NCI-H345 treated with DMSO at 0.1 percent for 48 hours (cell line): ENCODE results near the gene FAM89B.

Experiments used
- DNase-seq: peaks from one replicate; lab custom pipeline; 2025; ENCODE audit not compliant: unreplicated experiment; lab: John Stamatoyannopoulos, UW

The FAM89B gene

DNA sequence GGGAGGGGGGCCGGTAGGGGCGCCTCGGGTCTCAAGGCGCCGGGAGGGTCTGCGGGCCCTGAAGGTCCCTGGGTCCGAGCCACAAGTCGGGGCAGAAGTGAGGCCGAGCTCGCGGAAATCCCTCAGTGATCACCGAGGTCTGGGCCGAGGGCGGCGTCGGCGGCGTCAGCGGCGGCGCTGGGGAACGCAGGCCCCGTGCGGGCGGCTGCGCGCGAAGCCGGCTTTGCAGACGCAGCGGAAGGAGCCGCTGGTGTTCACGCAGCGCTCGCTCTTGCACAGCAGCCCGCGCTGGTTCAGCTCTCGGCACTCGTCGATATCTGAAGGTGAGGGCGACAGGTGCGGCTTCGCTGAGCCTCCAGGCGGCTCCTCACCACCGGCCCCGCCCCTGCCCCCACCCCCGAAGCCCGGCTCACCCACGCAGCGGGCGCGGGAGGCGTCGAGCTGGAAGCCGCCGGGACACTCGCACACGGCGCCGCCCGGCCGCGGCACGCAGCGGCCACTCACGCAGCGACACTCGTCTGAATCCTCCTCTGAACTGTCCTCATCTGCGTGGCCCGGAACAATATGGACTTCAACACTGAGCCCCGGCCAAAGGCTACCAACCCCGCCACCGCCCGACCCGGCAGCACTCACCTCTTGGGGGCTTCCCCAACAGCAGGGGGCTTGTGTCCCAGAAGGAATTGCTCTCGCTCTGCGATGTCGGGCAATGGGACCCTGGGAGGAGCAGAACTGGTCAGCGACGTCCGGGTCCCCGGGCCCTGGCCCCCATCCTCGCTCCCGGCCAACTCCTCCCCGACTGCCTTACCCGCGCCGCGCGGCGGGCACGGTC, 33.2 kb upstream of the FAM89B start:
- no peak for DNase-seq

DNA sequence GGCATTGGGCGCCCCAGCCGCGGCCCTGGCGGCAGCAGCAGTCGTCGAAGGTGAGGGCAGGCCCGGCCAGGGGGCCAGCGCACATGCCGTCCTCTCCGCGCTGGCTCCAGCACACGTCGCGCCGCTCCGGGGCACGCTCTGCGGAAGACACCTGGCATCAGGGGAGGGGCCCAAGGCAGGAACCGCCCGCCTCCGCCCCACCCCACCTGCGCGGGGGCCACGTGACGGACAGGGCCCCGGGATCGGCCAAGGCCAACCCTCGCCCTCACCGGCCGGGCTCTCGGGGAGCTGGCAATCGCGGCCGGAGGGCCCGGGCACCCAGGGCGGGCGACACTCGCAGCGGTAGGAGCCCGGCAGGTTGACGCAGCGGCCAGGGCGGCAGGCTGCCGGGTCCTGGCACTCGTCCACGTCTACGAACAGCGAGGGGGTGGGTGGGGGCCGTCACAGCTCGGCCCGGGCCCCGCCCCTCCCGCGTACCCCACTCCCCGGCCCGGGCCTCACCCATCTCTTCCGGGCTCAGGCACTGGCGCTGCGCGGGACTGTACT, 32.5 kb upstream of the FAM89B start:
- no peak for DNase-seq

DNA sequence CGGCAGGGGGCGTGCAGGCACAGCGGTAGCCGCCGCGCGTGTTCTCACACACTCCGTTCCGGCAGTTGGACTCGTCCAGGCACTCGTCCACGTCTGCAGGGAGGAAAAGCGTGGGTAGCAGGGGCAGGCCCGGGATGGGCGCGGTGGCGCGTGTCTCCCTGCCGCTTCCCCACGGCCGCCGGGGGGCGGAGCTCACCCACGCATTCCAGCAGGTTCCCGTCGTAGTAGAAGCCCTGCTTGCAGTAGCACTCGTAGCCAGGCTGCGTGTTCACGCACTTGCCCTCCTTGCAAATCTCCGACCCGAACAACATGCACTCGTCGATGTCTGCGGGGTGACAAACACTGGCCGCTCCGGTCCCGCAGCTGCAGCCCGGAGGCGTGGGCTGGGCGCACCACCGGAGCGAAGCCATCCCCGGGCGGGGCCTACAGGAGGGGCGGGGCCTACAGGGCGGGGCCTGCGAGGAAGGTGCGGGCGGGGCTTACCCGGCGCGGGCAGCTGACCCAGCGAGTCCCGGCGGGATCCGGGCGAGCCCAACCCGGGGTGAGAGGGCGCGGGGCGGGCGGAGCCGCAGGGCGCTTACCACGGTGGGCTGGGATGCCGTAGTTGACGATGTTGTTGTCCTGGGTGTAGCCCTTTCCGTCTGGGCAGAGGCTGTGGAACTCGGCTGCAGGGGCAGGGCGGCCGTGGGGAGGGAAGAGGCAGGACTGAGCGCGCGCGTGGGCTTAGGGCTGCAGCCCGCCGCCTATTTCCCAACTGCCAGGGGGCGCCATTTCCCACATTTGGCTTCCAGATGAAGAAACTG, 31.8 kb upstream of the FAM89B start:
- peak; percentile 51 for DNase-seq

DNA sequence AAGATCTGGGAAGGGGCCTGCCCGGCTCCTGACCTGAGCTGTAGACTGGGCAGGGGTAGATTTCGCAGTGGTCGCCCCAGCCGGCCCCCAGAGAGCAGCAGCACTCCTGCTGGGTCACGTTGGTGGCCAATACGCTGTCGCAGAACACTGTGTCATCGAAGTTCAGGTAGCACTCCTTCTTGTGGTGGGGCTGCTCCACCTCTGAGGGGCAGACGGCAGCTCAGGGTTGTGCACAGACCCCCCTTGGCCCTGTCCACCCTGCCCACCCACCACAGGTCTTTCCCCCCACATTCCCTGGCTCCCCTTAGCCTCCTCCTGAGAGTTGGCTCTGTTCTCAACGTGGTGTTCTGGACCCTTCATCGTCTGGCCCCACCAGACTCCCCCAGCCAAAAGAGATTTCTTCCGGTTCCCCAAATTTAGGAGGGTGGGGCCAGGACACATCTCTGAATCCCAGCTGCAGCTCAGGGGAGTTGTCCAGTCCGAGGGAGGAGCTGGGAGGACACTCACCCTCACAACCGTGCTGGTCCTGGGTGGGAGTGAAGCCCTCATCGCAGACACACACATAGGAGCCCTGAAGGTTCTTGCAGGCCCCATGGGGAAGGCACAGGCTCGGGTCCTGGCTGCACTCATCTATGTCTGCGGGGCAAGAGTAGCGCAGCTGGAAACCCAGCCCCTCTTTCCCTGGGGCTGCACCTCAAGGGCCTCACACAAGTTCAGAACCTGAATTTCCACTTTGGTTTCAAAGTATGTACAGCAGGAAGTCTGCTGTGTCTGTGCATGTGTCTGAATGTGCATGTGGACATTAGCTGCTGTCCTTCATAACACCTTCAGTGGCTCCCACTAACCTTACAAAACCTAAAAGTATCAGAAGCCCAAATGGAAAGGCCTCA, 31.0 kb upstream of the FAM89B start:
- no peak for DNase-seq

DNA sequence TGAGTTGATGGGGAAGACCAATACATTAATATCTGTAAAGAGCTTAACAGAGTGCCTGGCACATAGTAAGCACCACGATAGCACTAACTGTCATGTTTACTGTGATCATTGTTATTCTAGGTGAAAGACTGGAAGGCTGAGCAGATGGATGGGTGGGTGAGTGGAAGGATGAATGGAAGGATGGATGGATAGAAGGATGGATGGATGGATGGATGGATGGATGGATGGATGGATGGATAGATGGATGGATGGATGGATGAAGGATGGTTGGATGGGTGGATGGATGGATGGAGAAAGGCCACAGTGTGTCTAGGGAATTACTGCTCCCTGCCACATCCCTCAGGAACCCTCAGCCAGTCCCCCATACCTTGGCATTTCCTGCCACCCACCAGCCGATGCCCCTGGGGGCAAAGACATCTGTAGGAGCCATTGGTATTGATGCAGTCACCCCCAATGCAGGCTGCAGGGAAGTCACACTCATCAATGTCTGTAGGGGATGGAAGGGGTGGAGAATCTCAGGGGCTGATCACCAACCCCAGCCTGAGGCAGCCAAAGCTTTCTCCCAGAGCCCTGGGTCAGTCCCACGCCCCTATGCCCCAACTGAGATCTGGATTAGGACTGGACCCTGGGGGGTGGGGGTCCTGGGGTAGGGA, 29.5 kb upstream of the FAM89B start:
- DNase-seq, result no peak

DNA sequence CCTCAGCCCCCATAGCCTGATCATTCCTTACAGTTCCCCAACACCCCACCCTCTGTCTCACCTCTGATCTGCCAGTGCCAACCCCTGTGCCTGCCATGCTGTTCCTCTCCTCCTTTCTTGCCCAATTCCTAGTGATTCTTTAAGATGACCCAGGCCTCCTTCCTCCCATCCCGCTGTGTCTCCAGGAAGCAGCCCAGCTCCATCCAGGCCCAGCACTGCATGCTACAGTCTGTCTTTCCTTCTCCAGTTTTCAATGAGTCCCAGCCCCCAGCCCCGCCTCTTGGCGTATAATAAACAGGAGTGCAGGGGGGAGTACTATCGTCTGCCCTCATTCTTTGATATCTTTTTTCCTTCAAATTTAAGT, 26.5 kb upstream of the FAM89B start:
- DNase-seq, result no peak

DNA sequence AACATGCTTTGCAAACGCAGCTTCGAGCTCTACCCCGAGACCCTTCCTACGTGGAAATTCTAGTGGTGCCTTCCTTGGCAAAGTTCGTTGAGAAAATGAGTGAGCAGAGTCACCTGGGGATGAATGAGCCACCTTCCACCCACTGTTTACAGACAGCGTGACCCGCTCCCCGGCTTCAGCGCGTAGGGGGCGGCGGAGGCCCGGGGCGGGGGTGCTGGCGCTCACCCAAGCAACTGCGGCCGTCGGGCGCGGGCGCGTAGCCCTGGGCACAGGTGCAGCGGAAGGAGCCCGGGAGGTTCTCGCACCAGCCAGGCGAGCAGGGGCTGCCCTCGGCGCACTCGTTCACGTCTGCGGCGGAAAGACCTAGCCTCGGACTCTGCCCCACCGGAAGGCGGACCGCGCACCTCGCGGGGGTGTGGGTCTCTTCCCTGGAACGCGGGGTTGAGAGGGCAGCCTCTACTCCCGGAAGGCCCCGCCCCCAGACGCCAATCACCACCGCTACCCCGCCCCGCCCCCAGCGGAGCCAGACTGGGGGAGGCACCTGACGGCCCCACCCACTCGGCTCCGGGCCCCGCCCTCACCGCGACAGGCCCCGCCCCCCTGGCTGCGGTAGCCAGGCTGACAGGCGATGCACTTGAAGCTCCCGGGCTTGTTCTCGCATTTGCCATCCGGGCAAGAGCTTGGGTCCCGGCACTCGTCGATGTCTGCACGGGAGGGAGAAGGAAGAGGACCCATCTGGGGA, 25.9 kb upstream of the FAM89B start:
- DNase-seq, result peak; percentile 78

DNA sequence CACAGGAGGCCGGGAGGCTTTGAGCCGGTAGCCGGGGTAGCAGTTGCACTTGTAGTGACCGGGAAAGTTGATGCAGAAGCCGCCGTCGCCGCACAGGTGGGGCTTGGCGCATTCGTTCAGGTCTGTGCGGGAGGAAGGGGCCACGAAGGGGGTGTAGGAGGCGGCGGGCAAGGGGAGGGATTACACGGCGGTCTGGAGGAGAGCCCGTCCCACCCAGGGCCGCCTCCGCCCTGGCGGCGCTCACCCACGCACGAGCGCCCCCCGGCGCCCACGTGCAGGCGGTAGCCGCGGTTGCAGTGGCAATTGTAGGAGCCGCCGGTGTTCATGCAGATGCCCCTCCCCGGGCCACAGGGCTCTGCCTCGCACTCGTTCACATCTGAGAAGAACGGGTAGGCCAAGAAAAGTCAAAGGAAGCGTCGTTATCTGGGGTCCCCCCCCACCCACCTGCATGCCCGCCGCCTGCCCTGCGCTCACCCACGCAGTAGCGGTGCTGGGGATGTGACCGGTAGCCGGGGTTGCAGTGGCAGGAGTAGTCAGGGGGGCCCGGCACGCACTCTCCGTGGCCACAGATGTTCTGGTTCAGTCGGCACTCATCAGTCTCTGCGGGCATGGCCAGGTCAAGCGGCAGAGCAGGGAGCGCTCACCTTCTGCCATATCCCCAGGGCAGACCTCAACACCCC, 24.8 kb upstream of the FAM89B start:
- DNase-seq, result no peak

DNA sequence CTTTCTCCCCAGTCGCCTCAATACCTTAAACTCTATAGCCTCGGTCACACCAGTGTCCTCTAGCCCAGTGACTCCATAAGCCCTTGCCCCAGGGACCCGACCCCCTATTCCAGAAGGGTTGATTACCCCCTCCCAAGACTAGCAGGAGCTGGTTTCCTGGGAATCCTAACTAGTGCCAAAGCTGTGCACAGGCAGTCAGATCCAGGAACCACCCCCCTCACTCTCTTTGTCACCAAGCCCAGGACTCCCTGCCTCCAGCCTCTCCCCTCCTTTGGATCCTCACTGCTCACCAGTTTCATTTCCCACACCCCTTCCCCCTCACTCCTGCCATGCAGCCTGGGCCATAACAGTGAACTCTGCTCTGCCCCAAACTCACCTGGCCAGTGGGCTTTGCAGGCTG, 23.9 kb upstream of the FAM89B start:
- DNase-seq, result no peak

DNA sequence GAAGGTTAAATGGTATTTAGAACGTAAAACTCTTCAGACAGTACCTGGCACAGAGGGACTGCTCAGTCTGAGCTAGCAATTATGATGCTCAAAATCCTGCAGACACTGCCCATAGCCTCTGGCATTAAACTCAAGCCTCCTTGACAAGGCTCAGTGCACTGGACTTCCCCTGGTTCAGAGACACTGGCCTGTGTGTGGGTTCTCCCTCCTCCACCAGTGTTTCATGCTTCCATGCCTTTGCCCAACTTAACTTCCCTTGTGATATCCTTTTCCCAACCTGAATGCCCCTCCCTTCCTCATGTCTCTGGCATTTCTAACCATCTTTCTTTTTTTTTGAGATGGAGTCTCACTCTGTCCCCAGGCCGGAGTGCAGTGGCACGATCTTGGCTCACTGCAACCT, 23.2 kb upstream of the FAM89B start:
- no peak for DNase-seq

DNA sequence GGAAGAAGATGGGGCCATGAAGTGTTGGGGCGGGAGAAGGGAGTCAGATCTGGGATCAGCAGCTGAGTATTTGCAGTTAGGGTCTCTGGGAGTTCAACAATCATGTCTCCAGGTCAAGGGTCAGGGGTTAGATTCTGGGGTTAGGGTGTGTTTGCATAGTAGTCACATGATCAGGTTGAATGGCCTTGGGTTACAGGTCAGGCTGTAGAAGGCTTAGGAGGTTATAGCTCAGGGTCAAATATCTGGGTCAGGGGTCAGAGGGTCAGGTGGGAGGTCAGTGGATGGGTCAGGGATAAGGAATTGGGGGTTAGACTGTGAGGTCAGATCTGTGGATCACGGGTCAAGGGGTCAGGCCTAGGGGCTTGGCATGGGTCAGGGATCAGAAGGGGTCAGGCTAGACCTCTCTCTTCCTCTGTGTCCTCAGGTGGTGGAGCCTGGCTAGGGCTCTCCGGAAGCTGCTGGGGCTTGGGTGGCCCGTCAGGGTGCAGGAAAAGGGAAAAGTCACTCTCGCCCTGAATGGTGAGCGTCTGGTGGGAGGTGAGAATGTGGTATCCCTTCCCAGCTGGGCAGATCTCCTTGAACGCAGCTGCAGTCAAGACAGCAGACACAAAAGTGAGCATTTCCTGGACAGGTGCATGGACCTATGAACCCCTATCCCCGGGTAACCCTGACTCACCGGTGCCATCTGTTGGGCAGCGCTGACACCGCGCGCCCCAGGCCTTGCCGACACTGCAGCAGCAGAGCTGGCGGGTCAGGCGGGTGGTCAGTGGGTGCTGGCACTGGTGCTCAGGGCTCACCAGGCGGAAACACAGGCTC, 20.6 kb upstream of the FAM89B start:
- peak; percentile 41 for DNase-seq

DNA sequence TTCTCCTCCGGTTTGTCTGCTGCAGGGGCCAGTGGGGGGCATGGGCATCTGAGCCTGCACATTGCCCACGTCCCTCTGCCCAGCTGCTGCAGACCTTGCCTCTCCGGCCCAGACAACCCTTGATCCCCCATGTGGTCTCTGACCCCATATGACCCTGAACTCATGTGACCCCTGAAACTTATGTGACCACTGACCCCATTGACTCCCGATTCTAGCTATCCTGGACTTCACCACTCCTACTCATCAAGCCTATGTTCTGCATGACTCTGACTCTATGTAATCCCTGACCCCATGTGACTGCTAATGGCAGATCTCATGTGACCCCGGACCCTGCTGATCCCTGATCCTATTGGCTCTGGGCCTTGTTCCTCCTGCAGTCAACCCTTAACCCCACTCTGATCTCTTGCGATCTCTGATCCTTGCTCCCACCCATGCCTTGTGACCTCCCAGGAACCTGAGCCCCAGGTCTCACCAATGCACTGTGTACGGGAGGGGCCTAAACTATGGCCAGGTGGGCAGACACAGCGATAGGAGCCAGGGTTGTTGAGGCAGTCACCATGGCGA, 19.9 kb upstream of the FAM89B start:
- DNase-seq, result no peak

DNA sequence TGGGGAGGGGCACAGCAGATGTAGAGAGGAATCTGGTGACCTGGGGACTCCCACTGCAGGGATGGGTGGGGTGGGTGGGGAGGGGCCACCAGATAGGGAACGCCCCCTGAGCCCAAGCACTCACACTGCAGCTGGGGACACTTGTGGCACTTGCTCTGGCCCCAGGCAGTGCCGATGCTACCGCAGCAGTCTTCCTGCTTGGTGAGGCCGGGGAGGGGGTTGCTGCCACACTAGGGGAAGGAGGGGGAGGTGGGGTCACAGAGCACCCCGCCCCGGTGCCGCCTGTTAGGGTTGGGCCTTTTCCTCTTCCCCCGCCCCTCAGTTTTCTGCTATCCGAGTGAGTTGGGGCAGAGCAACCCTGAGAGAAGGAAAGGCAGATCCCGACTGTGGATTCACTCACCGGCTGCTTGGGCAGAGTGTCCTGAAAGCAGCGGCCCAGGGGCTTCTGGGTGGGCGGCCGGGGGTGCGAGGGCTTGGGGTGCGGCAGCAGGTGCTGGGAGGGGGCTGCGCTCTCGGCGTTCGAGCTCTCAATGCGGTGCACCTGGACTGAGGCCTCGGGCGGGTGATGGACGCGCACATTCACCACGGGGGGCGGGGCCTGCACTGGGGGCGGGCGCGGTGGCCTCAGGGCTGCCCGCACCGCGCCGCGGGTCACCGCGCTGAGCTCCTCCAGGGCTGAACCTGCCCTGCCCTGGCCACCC, 18.9 kb upstream of the FAM89B start:
- peak; percentile 19 for DNase-seq

DNA sequence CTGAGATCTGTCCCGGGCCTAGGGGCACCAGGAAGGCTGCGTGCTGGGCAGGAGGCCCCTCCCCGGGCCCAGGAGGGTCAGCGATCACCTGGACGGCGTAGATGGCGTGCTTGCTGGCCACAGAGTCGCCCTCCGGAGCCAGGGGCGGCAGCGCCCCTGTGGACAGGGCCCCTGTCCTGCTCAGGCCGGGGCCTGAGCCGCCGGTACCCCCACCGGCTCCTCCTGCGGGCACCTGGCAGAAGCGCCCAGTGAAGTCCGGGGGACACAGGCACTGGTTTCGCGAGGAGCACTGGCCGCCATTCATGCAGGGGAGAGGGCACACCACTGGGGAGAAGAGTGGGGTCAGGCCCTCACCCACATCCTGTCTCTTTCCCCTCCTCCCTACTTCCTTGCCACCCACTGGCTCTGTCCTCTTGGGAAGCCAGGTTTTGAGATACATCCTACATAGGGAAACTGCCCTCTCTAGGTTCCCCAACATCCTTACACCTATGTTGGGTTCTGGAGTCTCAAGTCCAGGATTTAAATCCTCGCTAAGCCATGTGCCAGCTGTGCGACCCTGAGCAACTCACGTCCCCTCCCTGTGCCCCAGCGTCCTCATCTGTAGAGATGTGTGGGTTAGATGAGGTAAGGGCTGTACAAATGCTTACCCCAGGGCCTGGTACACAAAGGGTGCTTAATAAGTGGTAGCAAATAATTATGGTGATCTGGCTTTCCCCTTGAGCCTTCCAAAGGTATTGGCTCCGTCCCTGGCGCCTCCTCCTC, 18.1 kb upstream of the FAM89B start:
- DNase-seq, result no peak

DNA sequence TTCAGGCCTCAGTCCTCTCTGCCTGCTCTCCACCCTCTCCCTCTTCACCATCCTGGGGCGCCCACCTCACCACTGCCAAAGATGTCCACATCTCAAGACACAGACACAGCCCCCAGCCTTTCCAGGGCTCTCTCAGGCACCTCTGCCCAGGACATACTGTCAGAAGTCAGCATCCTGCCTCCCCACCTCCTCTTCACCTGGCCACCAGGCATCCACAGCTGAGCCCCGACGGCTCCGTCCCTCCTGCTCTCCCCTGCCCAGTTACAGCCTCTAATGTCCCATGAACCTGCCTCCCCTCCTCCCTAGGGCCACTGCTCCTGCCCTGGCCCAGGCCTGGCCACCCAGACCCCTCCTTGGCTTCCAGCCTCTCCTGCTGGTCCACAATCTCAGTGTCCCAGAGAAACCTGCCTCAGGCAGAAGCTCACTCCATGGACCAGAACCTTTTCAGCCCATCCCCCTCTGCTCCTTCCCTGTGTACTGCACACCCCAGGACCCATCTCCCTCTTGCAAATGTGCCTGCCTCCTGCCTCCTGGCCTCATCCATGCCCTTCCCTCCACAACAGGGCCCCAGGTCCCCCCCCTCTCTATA, 17.4 kb upstream of the FAM89B start:
- no peak for DNase-seq

DNA sequence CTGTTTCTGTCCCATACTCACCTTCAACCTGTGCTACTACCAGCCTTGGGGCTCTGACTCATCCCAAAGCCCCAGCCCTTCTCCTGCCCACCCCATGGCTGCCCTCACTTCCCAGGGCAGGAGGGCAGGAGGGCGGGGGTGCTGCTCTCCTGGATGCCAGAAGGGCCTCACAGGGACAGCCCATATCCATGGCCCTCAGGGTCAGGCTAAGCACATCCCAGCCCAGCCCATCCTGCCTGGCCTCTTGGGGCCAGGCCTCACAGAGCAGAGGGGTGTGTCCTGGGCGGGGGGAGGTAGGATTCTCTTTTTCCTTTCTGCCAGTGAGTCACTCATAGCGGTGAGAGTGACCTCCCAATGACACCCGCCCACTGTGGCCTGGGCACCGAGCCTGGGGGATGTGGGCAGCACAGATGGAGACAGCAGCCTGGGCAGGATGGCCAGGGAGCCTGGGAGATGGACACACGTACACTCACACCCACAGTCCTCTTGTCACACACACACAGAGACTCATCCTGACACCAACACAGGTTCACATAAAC, 16.6 kb upstream of the FAM89B start:
- DNase-seq, result no peak
